ENCODE results near the gene LIMK2. TPM values are rescaled to one million over a fixed set of nuclear protein-coding genes. Genes with fewer than 3 reads are reported as not detected.
A peak's percentile ranks its signal among the peaks of the same experiment; 100 is the strongest.

The LIMK2 gene
- total RNA-seq, 1 experiment from 2014 or later = 28.5 TPM

GRCh38 chr22:31279821-31280505 lies 67.9 kb downstream of the LIMK2 start:
- H3K27ac ChIP-seq = no peak overlapping the region
- H3K9me3 ChIP-seq (replicated peaks) = no peaks in the 10 kb centered on the region
- no peaks in the 10 kb centered on the region for H3K27me3 ChIP-seq
- peaks cover 8% of the 10 kb centered on the region for H3K36me3 ChIP-seq
- H3K4me1 ChIP-seq = peaks cover 10% of the 10 kb centered on the region
- no peak overlapping the region for H3K4me3 ChIP-seq
- no peak for DNase-seq

DNA sequence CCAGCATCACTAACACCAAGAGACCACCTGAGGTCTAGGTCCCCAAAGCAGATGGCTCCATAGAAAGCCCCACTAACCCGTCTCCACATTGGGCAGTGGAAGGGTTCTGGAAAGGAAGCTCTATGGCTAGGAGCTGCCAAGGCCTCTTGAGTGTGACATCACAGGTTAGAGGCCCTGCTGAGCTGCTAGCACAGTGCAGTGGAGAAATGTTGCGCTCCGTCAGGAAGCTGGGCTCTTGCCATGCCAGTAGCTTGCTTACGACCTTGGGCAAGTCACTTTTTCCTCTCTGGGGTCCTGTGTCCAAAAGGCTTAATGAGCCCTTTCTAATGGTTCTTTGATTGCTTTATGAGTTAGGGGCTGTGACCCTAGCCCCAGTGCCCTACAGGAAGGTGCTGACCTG lies 69.6 kb downstream of the LIMK2 start:
- no peaks in the 10 kb centered on the region for H3K36me3 ChIP-seq
- H3K4me1 ChIP-seq = peaks cover 14% of the 10 kb centered on the region
- no peaks in the 10 kb centered on the region for H3K9me3 ChIP-seq (replicated peaks)
- no peak overlapping the region for H3K4me3 ChIP-seq
- no peaks in the 10 kb centered on the region for H3K27me3 ChIP-seq
- no peak for DNase-seq
- H3K27ac ChIP-seq = no peak overlapping the region

GRCh38 chr22:31282748-31283468 lies 70.8 kb downstream of the LIMK2 start:
- Histone ChIP-seq H3K36me3 (no peaks in the 10 kb centered on the region), H3K27me3 (no peaks in the 10 kb centered on the region), H3K4me3 (no peak overlapping the region), H3K4me1 (peaks cover 14% of the 10 kb centered on the region), H3K27ac (no peak overlapping the region), H3K9me3 (replicated peaks) (no peaks in the 10 kb centered on the region)
- DNase-seq = peak; percentile 68 to 87

DNA sequence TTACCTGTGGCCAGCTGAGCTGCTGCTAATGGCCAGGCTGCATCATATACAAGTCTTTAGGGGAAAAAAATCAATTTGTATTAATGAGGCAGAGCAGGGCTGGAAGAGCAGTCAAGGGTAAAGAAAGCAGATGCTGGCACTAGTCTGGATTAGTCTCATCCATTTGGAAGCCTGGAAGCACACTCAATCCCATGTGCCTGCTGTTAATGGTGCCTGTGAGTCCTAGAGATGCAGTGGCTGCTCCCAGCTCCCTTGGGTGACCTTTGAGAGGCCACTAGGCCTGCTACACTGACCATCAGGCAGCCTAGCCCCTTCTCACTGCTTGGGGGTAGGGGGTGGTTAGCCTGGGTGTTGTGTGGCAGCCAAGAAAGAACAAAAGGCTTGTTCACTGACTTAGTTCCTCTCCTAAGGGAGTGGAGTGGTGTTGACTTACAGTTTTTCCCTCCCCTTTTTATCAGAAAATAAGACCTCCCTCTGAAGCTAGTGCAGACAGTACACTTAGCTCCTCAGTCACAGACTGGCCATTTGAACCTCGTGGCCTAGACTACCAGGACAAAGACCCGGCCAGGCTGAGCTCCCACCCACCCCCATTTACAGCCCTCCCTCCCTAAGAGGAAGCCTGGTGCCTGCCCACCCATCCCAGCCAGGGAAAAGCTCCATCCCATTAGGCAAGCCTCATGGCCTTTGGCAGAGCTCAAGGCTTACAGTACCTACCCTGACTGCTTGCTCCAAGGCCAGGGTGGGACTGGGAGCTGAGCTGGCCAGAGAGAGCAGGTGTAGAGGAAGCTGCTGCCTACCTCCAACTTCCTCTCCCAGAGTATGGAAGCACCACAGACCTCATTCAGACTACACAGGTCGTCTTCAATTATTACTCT lies 72.4 kb downstream of the LIMK2 start:
- H3K9me3 ChIP-seq (replicated peaks) = no peaks in the 10 kb centered on the region
- no peak overlapping the region for H3K4me3 ChIP-seq
- peaks cover 14% of the 10 kb centered on the region for H3K4me1 ChIP-seq
- peak in 1 of 2 experiments; percentile 40 for DNase-seq
- no peaks in the 10 kb centered on the region for H3K36me3 ChIP-seq
- H3K27ac ChIP-seq = no peak overlapping the region
- H3K27me3 ChIP-seq = no peaks in the 10 kb centered on the region

GRCh38 chr22:31286360-31287255 lies 74.5 kb downstream of the LIMK2 start:
- Histone ChIP-seq H3K4me1 (peaks cover 14% of the 10 kb centered on the region), H3K27me3 (no peaks in the 10 kb centered on the region), H3K36me3 (no peaks in the 10 kb centered on the region), H3K27ac (no peak overlapping the region), H3K9me3 (replicated peaks) (no peaks in the 10 kb centered on the region), H3K4me3 (no peak overlapping the region)
- DNase-seq = peak; percentile 15 to 56

- Histone ChIP-seq H3K4me3 (no peak overlapping the region), H3K27me3 (no peaks in the 10 kb centered on the region), H3K9me3 (replicated peaks) (no peaks in the 10 kb centered on the region), H3K4me1 (peaks cover 7% of the 10 kb centered on the region), H3K27ac (no peak overlapping the region), H3K36me3 (no peaks in the 10 kb centered on the region)
- DNase-seq = no peak
These were observed 75.9 kb downstream of the LIMK2 start for GRCh38 chr22:31287818-31288495.

GRCh38 chr22:31288496-31289240 lies 76.6 kb downstream of the LIMK2 start:
- Histone ChIP-seq H3K36me3 (no peaks in the 10 kb centered on the region), H3K27ac (no peak overlapping the region), H3K27me3 (no peaks in the 10 kb centered on the region), H3K9me3 (replicated peaks) (no peaks in the 10 kb centered on the region), H3K4me1 (0 out of 2 replicates have a peak, but pooled peaks cover 3% of the 10 kb centered on the region), H3K4me3 (no peak overlapping the region)
- no peak for DNase-seq

GRCh38 chr22:31289344-31289743 lies 77.2 kb downstream of the LIMK2 start:
- no peaks in the 10 kb centered on the region for H3K36me3 ChIP-seq
- no peak for DNase-seq
- no peak overlapping the region for H3K4me3 ChIP-seq
- no peaks in the 10 kb centered on the region for H3K9me3 ChIP-seq (replicated peaks)
- H3K27me3 ChIP-seq = no peaks in the 10 kb centered on the region
- no peak overlapping the region for H3K27ac ChIP-seq
- 0 out of 2 replicates have a peak, but pooled peaks cover 3% of the 10 kb centered on the region for H3K4me1 ChIP-seq

DNA sequence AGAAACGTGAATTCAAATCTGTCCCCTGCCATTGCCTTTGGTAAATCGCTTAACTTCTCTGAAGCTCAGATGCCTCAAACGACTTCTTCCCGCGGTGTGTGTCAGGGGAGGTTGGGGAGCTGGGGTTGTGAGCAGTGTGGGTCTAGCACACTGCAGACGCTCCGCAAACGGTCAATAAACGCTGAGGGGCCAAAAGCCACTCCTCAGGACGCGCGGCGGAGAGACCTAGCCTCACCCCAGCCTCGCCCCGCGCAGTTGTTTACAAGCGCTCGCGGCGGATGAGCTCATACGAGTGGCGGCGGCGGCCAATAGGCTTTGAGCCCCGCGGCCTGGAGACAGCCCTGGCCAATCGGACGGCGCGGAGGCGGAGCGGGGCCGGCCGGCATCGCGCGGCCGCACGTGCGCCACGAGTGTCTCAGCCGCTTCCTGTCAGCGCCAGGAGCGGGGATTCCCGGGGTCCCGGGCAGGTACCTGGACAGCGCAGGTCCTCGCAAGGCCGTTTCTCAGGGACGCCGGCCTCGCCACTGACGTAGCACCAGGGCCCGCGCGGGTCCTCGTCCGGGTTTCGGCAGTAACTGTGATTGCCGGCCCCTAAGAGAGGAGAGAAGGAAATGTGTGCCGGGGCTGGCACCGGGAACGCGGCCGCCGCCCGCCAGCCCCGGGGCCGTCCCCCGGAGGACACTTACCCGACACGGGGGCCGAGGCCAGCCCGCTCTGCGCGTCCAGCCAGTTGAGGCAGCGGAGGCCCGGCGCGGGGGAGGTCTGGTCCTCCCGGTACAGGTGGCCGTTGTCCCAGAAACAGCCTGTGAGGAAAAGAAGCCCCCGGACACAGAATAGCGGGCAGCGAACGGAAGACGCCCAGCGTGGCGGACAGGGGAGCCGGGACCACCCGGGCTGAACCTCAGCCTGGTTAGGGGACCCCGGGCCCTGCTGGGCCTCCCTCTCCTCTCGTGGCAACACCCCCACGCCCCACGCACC lies 78.7 kb downstream of the LIMK2 start:
- Histone ChIP-seq H3K9me3 (replicated peaks) (no peaks in the 10 kb centered on the region), H3K36me3 (no peaks in the 10 kb centered on the region), H3K4me1 (0 out of 2 replicates have a peak, but pooled peaks cover 3% of the 10 kb centered on the region), H3K27me3 (no peaks in the 10 kb centered on the region), H3K4me3 (peak overlapping the region; percentile 58), H3K27ac (peak overlapping the region; percentile 31)
- DNase-seq = peak; percentile 86 to 89

DNA sequence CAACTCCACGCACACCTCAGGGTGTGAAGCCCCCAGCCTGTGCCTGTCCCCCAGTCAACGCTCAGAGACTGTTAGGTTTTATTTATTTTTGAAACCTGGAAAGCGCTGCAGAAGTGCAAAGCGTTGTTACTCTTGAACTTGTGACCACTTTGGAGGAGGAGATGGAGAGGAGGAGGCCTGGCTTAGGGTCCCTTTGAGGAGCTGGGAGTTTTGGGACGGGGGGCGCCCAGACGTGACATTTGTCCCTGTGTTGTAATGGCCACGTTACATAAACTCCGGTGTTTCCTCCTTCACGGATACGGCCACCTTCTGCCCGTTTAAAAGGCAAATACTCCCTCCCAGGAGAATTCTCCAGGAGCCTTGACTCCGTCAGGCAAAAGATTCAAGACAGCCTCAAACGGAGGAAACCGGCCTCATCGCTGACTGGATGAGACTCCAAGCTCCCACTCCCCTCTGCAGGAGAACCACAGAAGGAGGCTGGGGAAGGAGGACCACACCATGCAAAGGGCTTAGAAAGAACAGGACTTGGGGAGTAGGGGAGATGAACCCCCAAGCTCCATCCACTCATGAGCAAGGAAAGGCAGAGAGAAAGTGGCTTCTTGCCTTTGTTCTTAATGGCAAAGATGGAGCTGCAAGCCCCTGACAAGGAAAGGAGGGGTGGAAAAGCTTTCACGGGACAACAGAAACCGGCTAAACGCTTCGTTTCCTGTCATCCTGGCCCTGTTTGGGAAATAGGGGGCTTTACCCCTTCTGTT lies 79.6 kb downstream of the LIMK2 start:
- H3K36me3 ChIP-seq = no peaks in the 10 kb centered on the region
- H3K9me3 ChIP-seq (replicated peaks) = no peaks in the 10 kb centered on the region
- H3K4me1 ChIP-seq = 0 out of 2 replicates have a peak, but pooled peaks cover under 1% of the 10 kb centered on the region
- peak overlapping the region; percentile 41 for H3K4me3 ChIP-seq
- peak in 1 of 2 experiments; percentile 26 for DNase-seq
- no peaks in the 10 kb centered on the region for H3K27me3 ChIP-seq
- H3K27ac ChIP-seq = no peak overlapping the region

GRCh38 chr22:31292236-31292989 lies 80.3 kb downstream of the LIMK2 start, which contains the start of gene PIK3IP1:
Gene PIK3IP1 (minus strand): TSS chr22:31292488. CDS start chr22:31292344, 144 bp downstream.
- DNase-seq = peak; percentile 73 to 82
- no peaks in the 10 kb centered on the region for H3K9me3 ChIP-seq (replicated peaks)
- peak within 1 kb of the TSS; percentile 41 for H3K4me3 ChIP-seq
- no peaks in the 10 kb centered on the region for H3K36me3 ChIP-seq
- H3K27me3 ChIP-seq = no peaks in the 10 kb centered on the region
- no peaks in the 10 kb centered on the region for H3K4me1 ChIP-seq
- H3K27ac ChIP-seq = no peak within 1 kb of the TSS

Data from SJCRH30 (cell line).